NCI-H2227 (cell line): ENCODE data around the gene NECAB2.

Experiments used
- DNase-seq: peaks from one replicate; lab custom pipeline; 2025; ENCODE audit not compliant: unreplicated experiment; lab: John Stamatoyannopoulos, UW

The NECAB2 gene

GRCh38 chr16:83967838-83968305, at the start of gene NECAB2:
Gene NECAB2, plus strand, starts transcription at chr16:83968244. Its CDS starts 405 bp downstream, at chr16:83968649.
- peak; percentile 51 for DNase-seq

GRCh38 chr16:83920894-83921491, 47.1 kb upstream of the NECAB2 start:
- no peak for DNase-seq

- no peak for DNase-seq
Measured at GRCh38 chr16:83923581-83924365, 44.3 kb upstream of the NECAB2 start.

- DNase-seq = no peak
Measured at GRCh38 chr16:83924686-83925085, 43.4 kb upstream of the NECAB2 start.

GRCh38 chr16:83925095-83925905, 42.7 kb upstream of the NECAB2 start:
- DNase-seq = no peak

- no peak for DNase-seq
Measured at GRCh38 chr16:83925957-83926725, 41.9 kb upstream of the NECAB2 start.

- DNase-seq = peak; percentile 69
Measured at GRCh38 chr16:83926726-83927397, 41.2 kb upstream of the NECAB2 start.

- DNase-seq = no peak
Measured at GRCh38 chr16:83928341-83929055, 39.5 kb upstream of the NECAB2 start.

- DNase-seq = no peak
Measured at GRCh38 chr16:83929811-83930555, 38.1 kb upstream of the NECAB2 start.

GRCh38 chr16:83930730-83931500, 37.1 kb upstream of the NECAB2 start:
- DNase-seq = no peak

GRCh38 chr16:83931556-83931955, 36.5 kb upstream of the NECAB2 start:
- DNase-seq = no peak

- no peak for DNase-seq
Measured at GRCh38 chr16:83932304-83932703, 35.7 kb upstream of the NECAB2 start.

GRCh38 chr16:83932955-83933673, 34.9 kb upstream of the NECAB2 start:
- DNase-seq = no peak

GRCh38 chr16:83933885-83934683, 34.0 kb upstream of the NECAB2 start:
- no peak for DNase-seq

GRCh38 chr16:83934684-83934977, 33.4 kb upstream of the NECAB2 start:
- no peak for DNase-seq

- no peak for DNase-seq
Measured at GRCh38 chr16:83935005-83935857, 32.8 kb upstream of the NECAB2 start.
